GM18498 (cell line): ENCODE data around the gene PAK6.

Experiments
- ATAC-seq: cut with Tn5 transposase; IDR thresholded peaks from one replicate; pipeline ENCODE4 v1.9.1; 2021; ENCODE audit warnings: mild to moderate bottlenecking, moderate library complexity; ENCODE audit not compliant: unreplicated experiment

PAK6 gene

GRCh38 chr15:40290918-40291574, 52.2 kb downstream of the PAK6 start:
- no peak for ATAC-seq

GRCh38 chr15:40292246-40292645, 53.4 kb downstream of the PAK6 start:
- ATAC-seq: no peak

GRCh38 chr15:40293006-40293405, 54.1 kb downstream of the PAK6 start:
- no peak for ATAC-seq

GRCh38 chr15:40293905-40294895, 55.3 kb downstream of the PAK6 start:
- ATAC-seq: no peak

- no peak for ATAC-seq
Observed at GRCh38 chr15:40295297-40295696, 56.4 kb downstream of the PAK6 start.

- no peak for ATAC-seq
Observed at GRCh38 chr15:40295877-40296560, 57.2 kb downstream of the PAK6 start.

GRCh38 chr15:40296561-40297230, 57.8 kb downstream of the PAK6 start:
- no peak for ATAC-seq

- ATAC-seq: no peak
Observed at GRCh38 chr15:40297356-40297755, 58.5 kb downstream of the PAK6 start.

GRCh38 chr15:40298216-40298935, 59.5 kb downstream of the PAK6 start:
- ATAC-seq: no peak

- no peak for ATAC-seq
Observed at GRCh38 chr15:40300367-40300766, 61.5 kb downstream of the PAK6 start.

- ATAC-seq: no peak
Observed at GRCh38 chr15:40300771-40301170, 61.9 kb downstream of the PAK6 start.

- no peak for ATAC-seq
Observed at GRCh38 chr15:40301467-40302179, 62.8 kb downstream of the PAK6 start.

GRCh38 chr15:40302288-40302886, 63.5 kb downstream of the PAK6 start:
- no peak for ATAC-seq

- ATAC-seq: no peak
Observed at GRCh38 chr15:40302981-40303380, 64.1 kb downstream of the PAK6 start.

- no peak for ATAC-seq
Observed at GRCh38 chr15:40303576-40303975, 64.7 kb downstream of the PAK6 start.

- ATAC-seq: no peak
Observed at GRCh38 chr15:40305281-40305680, 66.4 kb downstream of the PAK6 start.

GRCh38 chr15:40306371-40306770, 67.5 kb downstream of the PAK6 start:
- ATAC-seq: no peak

- ATAC-seq: no peak
Observed at GRCh38 chr15:40306908-40307307, 68.0 kb downstream of the PAK6 start.
